Measurements from ENCODE around the gene CPLANE2. TPM values are rescaled to one million over a fixed set of nuclear protein-coding genes. Genes with fewer than 3 reads are reported as not detected.
"Not testable (repeated sequence)": the region's sequence is repeated elsewhere in the genome, so short reads cannot be mapped to it uniquely, and the experiment has no call there.

CPLANE2 gene
- total RNA-seq, 1 donor from 2014 or later = 9.7 TPM

DNA sequence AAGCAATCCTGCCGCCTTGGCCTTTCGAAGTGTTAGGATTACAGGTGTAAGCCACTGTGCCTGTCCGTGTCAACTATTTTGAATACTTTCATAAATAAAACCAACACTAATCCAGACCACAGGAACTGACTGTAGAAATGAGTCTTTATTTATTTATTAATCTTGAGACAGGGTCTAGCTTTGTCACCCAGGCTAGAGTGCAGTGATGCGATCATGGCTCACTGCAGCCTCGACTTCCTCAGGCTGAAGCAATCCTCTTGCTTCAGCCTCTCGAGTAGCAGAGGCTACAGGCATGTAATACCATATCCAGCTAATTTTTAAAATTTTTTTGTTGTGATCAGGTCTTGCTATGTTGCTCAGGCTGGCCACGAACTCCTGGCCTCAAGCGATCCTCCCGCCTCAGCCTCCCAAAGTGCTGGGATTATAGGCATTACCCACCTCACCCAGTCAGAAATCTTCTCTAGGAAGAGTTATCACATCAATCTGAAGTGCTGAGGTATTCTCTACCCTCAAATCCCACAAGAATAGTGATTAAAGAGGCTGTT lies 21.7 kb upstream of the CPLANE2 start:
- Histone ChIP-seq H3K4me3 (no peak overlapping the region), H3K9me3 (replicated peaks) (no peaks in the 10 kb centered on the region), H3K27me3 (ENCODE audit: low read depth) (no peaks in the 10 kb centered on the region), H3K4me1 (peaks cover 52% of the 10 kb centered on the region), H3K36me3 (peaks cover 22% of the 10 kb centered on the region), H3K27ac (replicated peaks) (no peak overlapping the region)
- intact Hi-C loops (cut with micrococcal nuclease) = no loop called here
- no peak for DNase-seq
- no peak for TF ChIP-seq CTCF (IDR thresholded peaks at IDR 0.05; ENCODE audit: borderline replicate concordance)

- Histone ChIP-seq H3K27ac (replicated peaks) (no peak overlapping the region), H3K9me3 (replicated peaks) (no peaks in the 10 kb centered on the region), H3K27me3 (ENCODE audit: low read depth) (no peaks in the 10 kb centered on the region), H3K4me3 (no peak overlapping the region), H3K4me1 (peaks cover 59% of the 10 kb centered on the region), H3K36me3 (peaks cover 28% of the 10 kb centered on the region)
- DNase-seq = no peak
- intact Hi-C loops (cut with micrococcal nuclease) = no loop called here
- TF ChIP-seq CTCF (IDR thresholded peaks at IDR 0.05; ENCODE audit: borderline replicate concordance) = no peak
Observed at GRCh38 chr1:16257968-16258367, 21.0 kb upstream of the CPLANE2 start.

GRCh38 chr1:16257556-16257955 lies 20.6 kb upstream of the CPLANE2 start:
- H3K27me3 ChIP-seq (ENCODE audit: low read depth); H3K27ac ChIP-seq (replicated peaks); intact Hi-C loops (cut with micrococcal nuclease); DNase-seq; H3K9me3 ChIP-seq (replicated peaks); H3K4me3 ChIP-seq: not testable (repeated sequence)
- H3K36me3 ChIP-seq = peaks cover 32% of the 10 kb centered on the region
- H3K4me1 ChIP-seq = peaks cover 61% of the 10 kb centered on the region

DNA sequence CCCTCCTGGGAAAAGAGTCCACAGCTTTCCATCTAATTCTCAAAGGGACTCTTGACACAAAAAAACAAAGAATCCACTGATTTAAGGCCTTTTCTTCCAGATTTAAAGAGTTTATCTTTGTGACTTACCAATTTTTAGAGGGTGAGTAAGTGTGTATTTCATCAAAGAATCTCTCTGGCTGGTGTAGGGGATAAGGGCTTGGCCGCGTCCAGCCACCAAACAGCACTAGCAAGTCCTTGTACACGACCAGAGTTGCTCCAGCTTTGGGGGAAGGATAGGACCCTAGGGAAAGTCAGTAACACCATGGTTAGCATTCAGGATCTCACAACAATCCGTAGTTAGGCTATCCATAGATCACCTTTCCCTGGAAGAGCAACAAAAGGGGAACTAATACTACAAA lies 19.5 kb upstream of the CPLANE2 start:
- Histone ChIP-seq H3K36me3 (peaks cover 43% of the 10 kb centered on the region), H3K4me1 (peaks cover 70% of the 10 kb centered on the region), H3K27me3 (ENCODE audit: low read depth) (no peaks in the 10 kb centered on the region), H3K4me3 (no peak overlapping the region), H3K9me3 (replicated peaks) (no peaks in the 10 kb centered on the region), H3K27ac (replicated peaks) (peak overlapping the region; percentile 21)
- DNase-seq = no peak
- TF ChIP-seq CTCF (IDR thresholded peaks at IDR 0.05; ENCODE audit: borderline replicate concordance) = no peak
- intact Hi-C loops (cut with micrococcal nuclease) = no loop called here

GRCh38 chr1:16254263-16254928 lies 17.4 kb upstream of the CPLANE2 start:
- no peak for DNase-seq
- H3K27ac ChIP-seq (replicated peaks) = peak overlapping the region; percentile 90
- H3K9me3 ChIP-seq (replicated peaks) = no peaks in the 10 kb centered on the region
- intact Hi-C loops (cut with micrococcal nuclease) = no loop called here
- TF ChIP-seq CTCF (IDR thresholded peaks at IDR 0.05; ENCODE audit: borderline replicate concordance) = no peak
- H3K4me1 ChIP-seq = peaks cover 78% of the 10 kb centered on the region
- no peak overlapping the region for H3K4me3 ChIP-seq
- peaks cover 52% of the 10 kb centered on the region for H3K36me3 ChIP-seq
- no peaks in the 10 kb centered on the region for H3K27me3 ChIP-seq (ENCODE audit: low read depth)

DNA sequence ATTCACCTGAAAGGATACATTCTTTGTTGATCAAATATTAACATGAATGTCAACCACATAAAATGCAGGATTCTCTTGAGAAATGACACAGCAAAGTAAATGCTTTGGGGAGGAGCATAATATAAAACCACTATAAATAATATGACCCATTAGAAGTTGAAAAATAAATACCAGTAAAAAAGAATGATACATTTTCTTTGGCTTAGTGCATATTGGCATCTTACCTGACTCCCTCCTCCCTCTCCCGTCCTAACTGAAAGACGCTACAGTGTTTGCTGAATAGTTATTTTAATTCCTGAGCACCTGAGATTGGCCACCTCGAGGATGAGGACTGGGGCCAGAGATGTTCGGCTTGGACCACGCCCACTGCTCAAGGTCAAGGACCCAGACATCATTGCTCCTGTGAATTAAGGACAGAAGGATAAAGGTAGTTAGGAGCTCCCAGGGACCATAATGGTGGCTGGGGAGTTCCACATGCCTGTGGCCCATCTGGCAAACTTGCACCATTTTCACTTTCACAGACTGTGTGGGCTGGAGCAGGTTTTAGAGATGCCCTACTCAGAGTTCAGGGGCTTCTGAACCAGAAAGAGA lies 16.4 kb upstream of the CPLANE2 start:
- no peak for TF ChIP-seq CTCF (IDR thresholded peaks at IDR 0.05; ENCODE audit: borderline replicate concordance)
- Histone ChIP-seq H3K4me1 (peaks cover 88% of the 10 kb centered on the region), H3K4me3 (no peak overlapping the region), H3K27ac (replicated peaks) (peak overlapping the region; percentile 90), H3K27me3 (ENCODE audit: low read depth) (no peaks in the 10 kb centered on the region), H3K36me3 (peaks cover 52% of the 10 kb centered on the region), H3K9me3 (replicated peaks) (no peaks in the 10 kb centered on the region)
- intact Hi-C loops (cut with micrococcal nuclease) = no loop called here
- DNase-seq = no peak
